Neuronal stem cell (in vitro differentiated cells): Measurements from ENCODE around the gene IQCE.

Experiments used
- DNase-seq: peaks from one replicate; pipeline ENCODE4 v3.0.0-alpha.2; 2013; ENCODE audit warnings: low spot score
- H2AFZ ChIP-seq: one replicate; pipeline ENCODE4 v1.6.1; 2013; ENCODE audit warnings: mild to moderate bottlenecking, low read length, inconsistent platforms
- H2AK5ac ChIP-seq: 2 replicates; pipeline ENCODE4 v1.6.1; 2013; ENCODE audit warnings: low read depth, mild to moderate bottlenecking, inconsistent platforms, low read length, moderate library complexity, mixed read lengths
- H2BK120ac ChIP-seq: 2 replicates; pipeline ENCODE4 v1.6.1; 2013; ENCODE audit warnings: low read depth, mild to moderate bottlenecking, inconsistent platforms, low read length, moderate library complexity, mixed read lengths
- H2BK12ac ChIP-seq: one replicate; pipeline ENCODE4 v1.6.1; 2013; ENCODE audit warnings: low read length, inconsistent platforms
- H2BK15ac ChIP-seq: 2 replicates; pipeline ENCODE4 v1.6.1; 2013; ENCODE audit warnings: mild to moderate bottlenecking, low read length, inconsistent platforms, mixed read lengths
- H2BK5ac ChIP-seq: one replicate; pipeline ENCODE4 v1.6.1; 2013; ENCODE audit warnings: inconsistent platforms, mild to moderate bottlenecking, low read length, moderate library complexity
- H3K14ac ChIP-seq: one replicate; pipeline ENCODE4 v1.6.1; 2013; ENCODE audit warnings: low read length, inconsistent platforms
- H3K18ac ChIP-seq: 2 replicates; pipeline ENCODE4 v1.6.1; 2013; ENCODE audit warnings: low read length, inconsistent platforms
- H3K23ac ChIP-seq: 2 replicates; pipeline ENCODE4 v1.6.1; 2013; ENCODE audit warnings: low read depth, mild to moderate bottlenecking, mixed read lengths, low read length, inconsistent platforms; ENCODE audit not compliant: poor library complexity
- H3K27ac ChIP-seq: replicated peaks from 3 replicates; pipeline ENCODE4 v1.5.1; 2013; ENCODE audit warnings: low read length, inconsistent platforms
- H3K27me3 ChIP-seq, 3 experiments: 2 replicates each; pipeline ENCODE4 v1.6.1; 2013; ENCODE audit warnings: low read length in 3 of 3, mild to moderate bottlenecking in 2 of 3, inconsistent platforms in 1 of 3, low read depth in 1 of 3, mixed read lengths in 1 of 3, moderate library complexity in 1 of 3; ENCODE audit not compliant: control insufficient read depth in 3 of 3, insufficient read depth in 3 of 3
- H3K36me3 ChIP-seq, 2 donors: replicated peaks in 1 of 2; 2 replicates each; pipeline ENCODE4 v1.6.1; 2013; ENCODE audit warnings: low read length in 2 of 2; ENCODE audit not compliant: control insufficient read depth in 2 of 2, insufficient read depth in 2 of 2
- H3K4ac ChIP-seq: 2 replicates; pipeline ENCODE4 v1.6.1; 2013; ENCODE audit warnings: inconsistent platforms, mild to moderate bottlenecking, low read length, moderate library complexity
- H3K4me1 ChIP-seq, 2 donors: 1 replicate in 1 of 2; 2 replicates in 1 of 2; pipeline ENCODE4 v1.6.1; 2013; ENCODE audit warnings: low read length in 2 of 2, low read depth in 1 of 2; ENCODE audit not compliant: control insufficient read depth in 2 of 2, insufficient read depth in 1 of 2
- H3K4me2 ChIP-seq: one replicate; pipeline ENCODE4 v1.6.1; 2013; ENCODE audit warnings: mild to moderate bottlenecking, low read length, inconsistent platforms; ENCODE audit not compliant: insufficient read depth, poor library complexity, severe bottlenecking
- H3K4me3 ChIP-seq, 2 donors: 2 replicates each; pipeline ENCODE4 v1.5.1; 2013; ENCODE audit warnings: low read length in 2 of 2, mild to moderate bottlenecking in 2 of 2, inconsistent platforms in 1 of 2, moderate library complexity in 1 of 2
- H3K79me1 ChIP-seq: one replicate; pipeline ENCODE4 v1.6.1; 2013; ENCODE audit warnings: low read depth, mild to moderate bottlenecking, inconsistent platforms, low read length, moderate library complexity
- H3K9ac ChIP-seq: one replicate; pipeline ENCODE4 v1.6.1; 2013; ENCODE audit warnings: mild to moderate bottlenecking, low read depth, low read length, inconsistent platforms; ENCODE audit not compliant: poor library complexity
- H3K9me3 ChIP-seq, 2 donors: replicated peaks in 1 of 2; 2 replicates each; pipeline versions ENCODE3 to v1.6.1; 2013; ENCODE audit warnings: low read length in 2 of 2, mild to moderate bottlenecking in 2 of 2, inconsistent platforms in 1 of 2, low read depth in 1 of 2, mixed read lengths in 1 of 2, moderate library complexity in 1 of 2; ENCODE audit not compliant: control insufficient read depth in 2 of 2, insufficient read depth in 1 of 2
- H4K8ac ChIP-seq: one replicate; pipeline ENCODE4 v1.6.1; 2013; ENCODE audit warnings: low read depth, mild to moderate bottlenecking, inconsistent platforms, low read length, moderate library complexity
- H4K91ac ChIP-seq: one replicate; pipeline ENCODE4 v1.6.1; 2013; ENCODE audit warnings: low read length, low read depth, mild to moderate bottlenecking, inconsistent platforms; ENCODE audit not compliant: poor library complexity
- WGBS, 2 donors: extraction: QIAGEN DNeasy Blood & Tissue Kit; methylation state at CpG; one replicate each; pipeline ENCODE4 v1.1.7; 2013; ENCODE audit warnings: missing lambda C conversion rate in 2 of 2, mixed read lengths in 1 of 2; ENCODE audit not compliant: insufficient read length in 2 of 2, insufficient replicate concordance in 1 of 2; ENCODE audit errors: extremely low coverage in 2 of 2; 5-methylcytosine and 5-hydroxymethylcytosine counted together

Gene IQCE

DNA sequence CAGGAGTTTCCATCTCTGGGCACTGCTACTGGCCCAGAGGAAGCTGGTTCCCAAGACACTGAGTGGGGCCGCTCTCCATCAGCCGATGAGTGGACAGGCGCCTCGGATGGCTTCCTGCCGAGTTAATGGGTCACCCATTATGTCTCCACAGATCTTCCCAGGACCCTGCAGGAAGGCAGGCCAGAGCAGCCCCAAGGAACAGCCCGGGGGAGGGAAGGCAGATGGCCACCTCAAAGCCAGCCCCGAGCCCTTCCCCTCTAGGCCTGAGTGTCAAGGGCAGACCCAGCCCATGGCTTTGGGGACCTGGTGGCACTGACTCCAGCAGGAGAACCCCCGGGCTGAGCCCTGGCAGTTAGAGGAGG is 42.6 kb upstream of the IQCE start:
- H2AFZ ChIP-seq = no peak overlapping the region
- peak overlapping the region; percentile 16 for H3K9ac ChIP-seq
- H2BK5ac ChIP-seq = no peak overlapping the region
- no peak for DNase-seq
- peak overlapping the region; percentile 77 for H2BK12ac ChIP-seq
- no peak overlapping the region for H3K27ac ChIP-seq
- no peak overlapping the region for H3K4ac ChIP-seq
- no CpG with 5 or more reads among the region's 8 CpGs for WGBS, 2 donors
- no peaks in the 10 kb centered on the region for H3K36me3 ChIP-seq
- H2BK15ac ChIP-seq = peak overlapping the region; percentile 96
- H3K27me3 ChIP-seq = peaks cover 0 to 12% (median 0%) of the 10 kb centered on the region in 3 experiments
- H4K8ac ChIP-seq = no peak overlapping the region
- peaks cover 0 to 2% of the 10 kb centered on the region in 2 donors for H3K9me3 ChIP-seq
- peak overlapping the region; percentile 87 for H3K18ac ChIP-seq
- H3K79me1 ChIP-seq = peaks cover 3% of the 10 kb centered on the region
- peaks cover 39 to 54% of the 10 kb centered on the region in 2 donors for H3K4me1 ChIP-seq
- H3K4me3 ChIP-seq = no peak overlapping the region
- peak overlapping the region; percentile 38 for H4K91ac ChIP-seq
- no peak overlapping the region for H3K4me2 ChIP-seq
- peak overlapping the region; percentile 77 for H3K23ac ChIP-seq
- H2AK5ac ChIP-seq = peak overlapping the region; percentile 99
- peak overlapping the region; percentile 63 for H3K14ac ChIP-seq
- H2BK120ac ChIP-seq = peak overlapping the region; percentile 78

DNA sequence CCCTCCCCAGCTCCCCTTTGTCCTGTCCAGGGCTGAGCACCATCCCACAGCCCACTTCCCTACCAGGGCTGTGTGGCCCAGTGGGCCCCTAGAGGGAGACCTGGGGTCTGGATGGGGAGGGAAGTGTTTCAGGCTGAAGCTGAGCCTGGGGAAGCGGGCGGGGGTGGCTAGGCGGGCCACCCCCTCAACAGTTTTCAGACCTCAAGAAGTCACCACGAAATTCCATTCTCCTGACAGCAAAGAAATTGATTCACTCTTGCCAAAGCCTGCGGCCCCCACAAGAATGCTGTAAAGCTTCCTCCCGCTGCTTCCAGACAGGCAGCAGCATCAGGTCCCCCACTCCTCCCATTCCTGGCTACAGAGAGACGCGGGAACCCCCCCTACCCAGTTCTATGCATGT is 41.8 kb upstream of the IQCE start:
- WGBS, 2 donors = no CpG with 5 or more reads among the region's 8 CpGs

DNA sequence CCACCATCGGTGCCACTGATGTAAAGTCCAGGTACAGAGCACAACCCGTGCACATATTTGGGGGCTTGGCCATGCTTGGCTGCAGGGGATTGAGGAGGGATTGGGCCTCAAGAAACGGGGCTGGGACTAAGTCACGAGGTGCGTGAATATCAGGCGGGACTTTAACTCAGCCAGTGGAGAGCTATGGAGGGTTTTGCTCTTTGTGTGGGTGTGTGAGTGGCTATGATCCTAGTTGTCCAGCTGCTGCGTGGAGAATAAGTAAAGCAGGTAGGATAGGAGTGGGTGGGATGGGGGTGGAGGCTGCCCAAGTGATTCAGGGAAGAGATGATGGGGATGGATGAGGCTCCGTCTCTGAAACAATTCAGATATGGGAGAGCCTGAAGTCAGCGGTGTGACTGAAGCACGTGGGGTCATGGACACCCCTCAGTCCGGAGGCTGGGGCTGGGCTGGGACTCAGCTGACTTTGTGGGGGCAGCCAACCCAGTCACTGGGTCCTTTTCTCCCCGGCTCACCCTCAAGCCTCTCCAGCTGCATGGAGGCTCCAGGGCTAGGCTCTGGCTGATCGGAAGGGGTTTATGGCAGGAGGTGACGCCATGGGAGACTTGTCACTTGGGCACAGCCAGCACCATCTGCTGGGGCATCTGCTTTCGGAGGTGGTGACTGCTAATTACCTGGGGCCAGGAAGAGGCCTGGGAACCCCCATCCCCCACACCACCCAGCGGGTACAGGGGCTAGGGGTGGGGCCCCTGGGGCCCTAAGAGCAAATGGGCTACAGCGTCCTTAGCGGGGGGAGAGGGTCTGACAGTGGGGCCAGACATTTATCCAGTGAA is 40.9 kb upstream of the IQCE start:
- no peak overlapping the region for H4K8ac ChIP-seq
- peak overlapping the region; percentile 75 for H3K14ac ChIP-seq
- peak overlapping the region; percentile 9 for H3K27ac ChIP-seq
- peak overlapping the region; percentile 97 for H2BK15ac ChIP-seq
- peak overlapping the region; percentile 5 for H4K91ac ChIP-seq
- peak overlapping the region; percentile 86 for H3K23ac ChIP-seq
- peak overlapping the region; percentile 96 for H2BK5ac ChIP-seq
- peak overlapping the region; percentile 14 for H3K4me2 ChIP-seq
- peak overlapping the region; percentile 93 for H3K18ac ChIP-seq
- H3K9ac ChIP-seq = peak overlapping the region; percentile 25
- H3K4me3 ChIP-seq = no peak overlapping the region
- H3K79me1 ChIP-seq = peaks cover 12% of the 10 kb centered on the region
- DNase-seq = no peak
- peak overlapping the region; percentile 99 for H2AK5ac ChIP-seq
- peak overlapping the region; percentile 86 for H2BK12ac ChIP-seq
- WGBS, 2 donors = no CpG with 5 or more reads among the region's 18 CpGs
- peaks cover 36 to 58% of the 10 kb centered on the region in 2 donors for H3K4me1 ChIP-seq
- H3K36me3 ChIP-seq = peaks cover 6 to 9% of the 10 kb centered on the region in 2 donors
- peak overlapping the region; percentile 30 for H2AFZ ChIP-seq
- peak overlapping the region; percentile 38 for H3K4ac ChIP-seq
- peak overlapping the region; percentile 100 for H2BK120ac ChIP-seq
- peaks cover 0 to 5% (median 0%) of the 10 kb centered on the region in 3 experiments for H3K27me3 ChIP-seq
- H3K9me3 ChIP-seq = peaks cover 0 to 2% of the 10 kb centered on the region in 2 donors

More for the DNA sequence above, 41.8 kb upstream of the IQCE start:
- Histone ChIP-seq H2BK12ac (peak overlapping the region; percentile 86), H3K4me2 (no peak overlapping the region), H4K91ac (no peak overlapping the region), H3K14ac (peak overlapping the region; percentile 75), H3K18ac (peak overlapping the region; percentile 93), H3K9me3 (peaks cover 0 to 2% of the 10 kb centered on the region in 2 donors), H2AK5ac (peak overlapping the region; percentile 99), H3K4ac (no peak overlapping the region), H2BK120ac (peak overlapping the region; percentile 100), H2AFZ (peak overlapping the region; percentile 13), H4K8ac (no peak overlapping the region), H3K9ac (peak overlapping the region; percentile 25), H2BK5ac (peak overlapping the region; percentile 96), H3K27me3 (peaks cover 0 to 12% (median 0%) of the 10 kb centered on the region in 3 experiments), H3K4me1 (peaks cover 36 to 54% of the 10 kb centered on the region in 2 donors), H3K79me1 (peaks cover 5% of the 10 kb centered on the region), H3K27ac (peak overlapping the region; percentile 13), H3K4me3 (no peak overlapping the region), H3K36me3 (peaks cover 4% of the 10 kb centered on the region in 2 donors), H2BK15ac (peak overlapping the region; percentile 97), H3K23ac (peak overlapping the region; percentile 86)
- DNase-seq = no peak

DNA sequence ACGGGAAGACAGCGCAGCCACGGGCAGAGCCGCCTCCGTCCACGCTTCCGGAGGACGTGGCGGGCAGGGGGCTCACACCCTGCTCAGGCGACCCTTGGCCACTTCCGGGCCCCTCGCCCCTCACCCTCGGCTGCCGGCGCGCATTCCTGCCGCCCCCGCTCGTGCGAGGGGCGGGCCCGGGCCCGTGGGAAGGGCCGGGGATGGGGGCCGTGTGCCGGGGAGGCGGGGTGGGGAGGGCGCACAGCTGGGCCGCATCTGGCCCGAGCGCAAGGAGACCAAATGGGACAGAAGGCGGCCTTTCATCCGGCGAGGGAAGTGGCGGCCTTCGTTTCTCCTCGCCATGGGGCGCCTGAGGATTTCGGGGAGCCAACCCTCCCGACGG is 40.1 kb upstream of the IQCE start:
- DNase-seq = no peak
- peaks cover 42 to 62% of the 10 kb centered on the region in 2 donors for H3K4me1 ChIP-seq

More for the DNA sequence above, 40.1 kb upstream of the IQCE start:
- Histone ChIP-seq H3K9me3 (peaks cover 0 to 2% of the 10 kb centered on the region in 2 donors), H4K91ac (no peak overlapping the region), H2AK5ac (peak overlapping the region; percentile 99), H3K4ac (no peak overlapping the region), H3K14ac (peak overlapping the region; percentile 90), H2BK15ac (peak overlapping the region; percentile 94), H3K36me3 (peaks cover 6 to 9% of the 10 kb centered on the region in 2 donors), H4K8ac (peak overlapping the region; percentile 53), H3K79me1 (peaks cover 14% of the 10 kb centered on the region), H3K4me2 (peak overlapping the region; percentile 81), H2BK120ac (peak overlapping the region; percentile 88), H3K27ac (peak overlapping the region; percentile 32), H3K23ac (peak overlapping the region; percentile 86), H2BK5ac (peak overlapping the region; percentile 96), H2BK12ac (peak overlapping the region; percentile 98), H3K18ac (peak overlapping the region; percentile 98), H3K9ac (peak overlapping the region; percentile 85), H2AFZ (peak overlapping the region; percentile 88), H3K4me3 (peak overlapping the region; percentile 48 to 76), H3K27me3 (no peaks in the 10 kb centered on the region)
- no CpG with 5 or more reads among the region's 41 CpGs for WGBS, 2 donors
